Activated T-helper 9 cell treated with anti-CD3 and anti-CD28 coated beads, Interleukin-2, amount 50 U/mL, for 16 hours (primary cell): ENCODE measurements around the gene MNX1.

Source experiments
- DNase-seq: peaks from one replicate; pipeline ENCODE4 v3.0.0-alpha.2; 2020; ENCODE audit warnings: low read depth

MNX1 gene

DNA sequence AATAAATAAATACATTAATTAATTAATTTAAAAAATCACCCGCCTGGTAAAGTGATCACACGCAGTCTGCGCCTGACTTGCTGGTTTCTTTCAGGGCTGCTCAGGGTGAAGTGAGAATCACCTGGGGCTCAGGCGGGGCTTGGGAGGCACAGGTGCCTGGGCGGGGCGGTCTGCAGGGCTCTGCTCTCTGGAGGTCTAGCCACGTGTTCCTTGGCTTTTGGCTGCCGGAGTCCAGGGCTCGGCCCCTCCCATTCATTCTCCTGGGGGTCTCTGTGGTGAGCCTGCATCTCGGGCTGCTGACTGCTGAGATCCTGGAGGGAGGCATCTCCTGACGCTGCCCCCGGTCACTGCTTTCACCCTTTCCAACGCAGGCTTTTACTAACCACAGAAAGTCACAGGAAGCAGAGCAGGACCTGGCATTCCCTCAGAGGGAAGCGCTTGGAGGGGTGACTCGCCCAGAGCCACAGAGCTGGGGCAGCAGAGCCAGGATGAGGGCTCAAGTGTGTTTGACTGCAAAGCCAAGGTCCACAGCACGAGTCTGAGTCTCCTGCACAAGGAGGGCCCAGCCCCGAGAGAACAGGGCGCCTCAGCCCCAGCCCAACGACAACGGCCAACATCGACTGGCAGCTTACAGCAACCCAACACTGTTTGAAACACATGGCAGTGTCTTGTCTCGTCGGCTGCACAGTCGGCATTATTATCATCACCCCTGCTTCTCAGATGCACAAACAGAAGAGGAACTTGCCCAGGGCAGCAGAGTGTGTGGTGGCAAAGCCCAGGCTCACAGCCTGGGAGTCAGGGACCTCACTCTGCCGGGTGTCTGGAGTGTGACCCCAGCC is 22.4 kb upstream of the MNX1 start:
- DNase-seq = no peak

- DNase-seq = no peak
Observed at GRCh38 chr7:157032128-157032527, 21.7 kb upstream of the MNX1 start.

- DNase-seq = no peak
Observed at GRCh38 chr7:157028199-157028903, 17.9 kb upstream of the MNX1 start.

DNA sequence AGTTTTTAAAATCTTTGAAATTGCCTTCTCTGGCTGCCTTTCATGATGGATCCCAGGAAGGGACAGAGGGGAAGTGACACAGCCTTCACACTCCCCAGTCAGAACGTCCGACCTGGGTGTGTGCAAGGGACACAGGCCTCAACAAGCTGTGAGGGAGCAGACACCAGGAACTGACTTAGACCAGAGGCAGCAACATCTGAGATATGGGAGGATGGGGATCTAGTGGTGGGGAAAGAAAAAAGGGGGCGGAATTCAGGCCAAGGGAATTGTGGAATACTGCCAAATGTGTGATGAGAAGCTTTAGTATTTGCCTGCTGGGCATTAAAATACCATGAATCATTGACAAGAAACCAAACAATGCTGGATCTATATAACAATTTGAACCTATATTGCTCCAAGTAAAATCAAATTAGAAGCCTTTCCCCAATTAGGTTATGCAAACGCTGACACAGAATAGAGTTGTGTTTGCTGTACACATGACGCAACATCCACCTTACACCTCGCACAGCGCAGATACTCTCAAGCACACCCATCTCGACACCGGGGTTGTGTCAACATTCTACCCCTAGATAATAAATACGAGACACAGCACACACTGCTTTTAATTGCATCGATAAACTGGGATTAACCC is 17.2 kb upstream of the MNX1 start:
- DNase-seq = no peak

GRCh38 chr7:157024716-157025115 is 14.3 kb upstream of the MNX1 start:
- no peak for DNase-seq

DNA sequence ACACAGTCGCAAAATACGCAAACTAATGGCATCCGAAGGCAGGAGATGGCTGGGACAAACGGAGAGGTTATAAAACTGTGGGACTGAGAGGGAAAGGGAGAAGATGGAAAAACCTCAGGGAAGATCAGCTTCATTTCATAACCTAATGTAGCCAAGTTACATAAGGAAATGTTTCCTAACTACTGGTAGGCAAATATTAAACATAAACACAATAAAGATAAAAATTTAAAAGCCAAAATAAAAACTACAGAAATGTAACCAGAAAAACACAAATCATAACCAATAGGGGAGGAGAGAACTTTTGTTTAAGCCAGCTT is 13.1 kb upstream of the MNX1 start:
- DNase-seq = no peak

DNA sequence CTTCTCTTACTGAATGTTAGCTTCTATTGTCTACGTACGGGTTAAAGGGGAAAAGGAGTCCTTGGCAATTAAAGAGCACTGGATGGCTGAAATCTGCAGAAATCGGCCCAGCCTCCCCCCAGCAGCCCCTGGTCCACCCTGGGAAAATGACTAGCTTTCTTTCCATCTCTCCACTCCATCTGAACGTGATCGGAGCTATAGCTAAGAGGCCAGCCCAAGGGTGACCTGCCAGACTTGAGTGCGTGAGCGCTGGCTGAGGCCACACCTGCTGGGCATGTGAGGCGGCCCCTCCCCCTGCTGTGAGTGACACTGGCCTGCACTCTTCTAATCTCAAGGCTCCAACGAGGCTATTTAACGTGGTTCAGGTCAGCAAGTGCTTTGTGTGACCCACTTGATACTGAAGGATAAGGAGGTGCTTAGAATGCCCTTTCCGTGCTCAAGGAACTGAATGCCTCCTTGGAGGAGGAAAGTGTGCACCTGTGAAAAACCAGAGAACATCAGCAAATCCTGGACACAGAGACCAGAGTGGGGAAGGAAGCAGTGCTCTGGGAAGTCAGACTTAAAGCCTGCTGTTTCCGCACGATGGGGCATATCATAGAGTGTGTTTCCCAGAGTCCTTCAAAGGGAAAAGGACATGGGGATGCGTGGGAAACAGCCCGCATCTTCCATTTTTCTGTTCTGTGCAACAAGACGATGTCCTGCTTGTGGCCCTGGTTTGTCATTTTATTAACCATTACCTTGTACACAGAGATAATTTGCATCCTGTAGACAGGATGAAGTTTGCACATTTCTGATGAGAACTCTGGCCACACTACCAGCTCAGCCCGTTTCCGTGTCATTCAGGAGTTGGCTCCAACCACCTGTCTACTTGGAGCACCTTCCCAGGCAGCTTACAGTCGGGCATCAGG is 12.5 kb upstream of the MNX1 start:
- no peak for DNase-seq

- no peak for DNase-seq
Observed at GRCh38 chr7:157021871-157022680, 11.6 kb upstream of the MNX1 start.

DNA sequence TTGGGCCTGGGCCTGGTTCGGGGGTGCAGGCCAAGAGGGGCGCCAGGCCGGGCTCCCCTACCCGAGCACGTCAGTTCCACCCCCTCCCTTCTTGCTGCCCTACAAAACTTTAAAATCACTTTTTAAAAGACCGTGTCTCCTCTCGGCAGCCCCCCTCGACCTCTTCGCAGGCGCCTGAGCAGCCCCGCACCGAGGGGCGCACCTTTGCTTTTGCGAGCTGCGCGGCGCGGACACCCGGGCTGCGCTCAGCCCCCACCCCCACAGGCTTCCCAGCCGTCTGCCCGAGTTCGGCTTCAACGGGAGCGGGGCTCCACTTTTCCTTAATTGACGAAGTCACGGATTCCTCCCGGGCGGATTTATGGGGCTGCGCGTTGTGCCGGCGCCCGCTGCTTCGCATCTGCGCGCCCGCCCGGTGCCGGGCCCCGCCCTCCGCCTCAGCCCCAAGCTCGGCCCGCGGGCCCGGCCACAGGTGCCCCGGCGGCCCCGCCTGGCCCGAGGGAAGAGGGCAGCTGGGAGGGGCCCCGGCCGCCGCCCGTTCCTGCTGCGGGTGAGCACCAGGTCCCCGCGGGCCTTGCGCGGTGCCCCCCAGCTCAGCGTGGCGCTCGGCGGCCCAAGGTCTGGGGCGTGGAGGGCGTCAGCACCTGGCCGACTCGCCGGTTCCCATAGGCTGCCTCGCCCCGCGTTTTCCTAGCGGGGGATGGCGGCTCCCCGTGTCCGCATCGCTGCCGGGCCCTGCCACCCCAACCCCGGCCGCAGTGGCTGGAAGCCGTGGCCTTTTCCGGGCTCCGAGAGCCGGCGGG is 10.8 kb upstream of the MNX1 start:
- no peak for DNase-seq

GRCh38 chr7:157020514-157021070 is 10.1 kb upstream of the MNX1 start:
- no peak for DNase-seq

DNA sequence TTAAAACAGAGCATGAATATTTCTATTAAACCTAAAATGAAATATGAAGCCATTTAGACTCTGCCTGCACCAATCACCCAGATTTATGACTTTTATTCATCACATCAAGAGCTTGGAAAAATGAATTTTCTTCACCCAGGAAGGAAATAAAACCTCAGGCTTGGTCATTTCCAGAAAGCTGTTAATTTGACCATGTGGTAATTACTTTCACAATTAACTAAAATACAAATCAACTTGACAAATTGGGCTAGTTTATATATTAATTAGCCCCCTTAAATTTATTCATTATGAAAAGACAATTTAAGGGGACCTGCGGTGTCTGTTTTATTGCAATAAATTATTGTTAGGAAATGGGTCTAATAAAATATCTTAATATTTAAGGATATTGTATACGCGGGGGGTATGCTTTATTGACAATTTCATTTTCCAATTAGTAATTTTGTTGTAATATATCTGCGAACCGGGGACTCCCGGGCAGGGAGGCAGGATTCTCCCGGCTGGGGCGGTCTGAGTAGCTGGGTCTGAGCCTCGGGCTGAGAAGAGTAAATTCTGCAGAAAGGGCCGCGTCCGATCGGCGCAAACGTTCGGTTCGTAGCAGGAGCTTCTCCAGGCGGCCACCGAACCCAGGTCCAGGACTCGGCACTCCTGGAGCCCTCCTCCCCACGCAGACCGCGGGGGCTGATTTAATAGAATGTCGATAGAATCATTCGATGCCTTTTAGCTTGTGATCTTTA is 9.4 kb upstream of the MNX1 start:
- no peak for DNase-seq

DNA sequence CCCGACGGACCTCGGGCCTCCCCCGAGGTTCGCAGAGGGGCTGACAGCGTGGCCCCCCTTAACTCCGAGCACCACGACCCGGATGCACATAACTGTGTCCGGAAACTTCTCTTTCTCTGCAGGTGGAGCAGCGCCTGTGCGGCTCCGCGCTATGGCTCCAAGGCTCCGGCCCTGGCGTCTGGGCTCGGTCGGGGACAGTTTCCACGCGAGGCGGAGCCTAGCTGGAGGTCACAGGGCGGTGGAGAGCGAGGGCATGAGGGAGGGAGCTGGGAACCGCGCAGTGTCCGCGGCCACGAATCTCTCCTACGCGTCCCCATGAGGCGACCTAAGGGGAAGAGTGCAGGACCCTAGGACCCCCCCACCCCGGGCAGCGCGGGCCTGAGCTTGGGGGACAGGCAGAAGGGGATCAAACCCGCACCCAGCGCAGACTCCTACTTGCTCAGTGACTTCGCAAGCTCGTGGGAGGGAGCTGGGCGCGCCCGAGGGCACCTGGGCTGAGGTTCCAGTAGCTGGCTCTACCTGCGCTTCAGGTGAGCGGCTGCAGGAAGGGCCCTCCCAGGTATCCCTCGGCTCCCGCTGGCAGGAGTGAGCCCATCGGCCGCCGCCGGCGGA is 8.6 kb upstream of the MNX1 start:
- no peak for DNase-seq

DNA sequence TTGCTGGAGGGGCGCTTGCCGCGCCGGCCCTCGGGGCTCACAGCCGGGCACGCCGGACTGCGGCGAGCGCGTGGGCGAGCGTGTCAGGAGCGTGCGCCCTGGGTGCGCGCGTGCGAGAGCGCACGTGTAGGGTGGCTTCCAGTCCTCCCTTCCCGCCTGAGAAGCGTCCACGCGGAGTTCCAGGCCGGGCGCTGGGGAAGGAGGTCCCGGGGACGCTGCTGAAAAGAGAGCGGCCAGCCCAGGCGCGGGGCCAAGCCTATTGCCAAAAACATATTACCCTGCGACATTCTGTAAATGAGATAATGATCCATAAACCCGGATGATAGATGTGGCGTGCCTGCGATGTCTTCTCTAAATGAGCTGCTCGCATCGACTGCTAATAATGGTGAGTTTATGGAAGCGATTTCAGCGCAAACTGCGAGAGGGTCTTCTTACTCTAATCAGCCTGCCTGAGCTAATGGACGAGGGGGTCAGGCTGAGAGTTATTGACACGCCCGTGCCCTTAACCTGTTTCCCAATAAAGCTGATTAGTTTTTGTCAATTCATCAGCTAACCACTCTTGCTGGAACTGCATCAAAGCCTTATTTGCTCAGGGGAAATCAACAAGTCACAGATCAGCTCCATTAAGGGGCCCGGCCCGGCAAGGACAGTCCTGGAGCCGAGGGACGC is 8.0 kb upstream of the MNX1 start:
- no peak for DNase-seq

- no peak for DNase-seq
Observed at GRCh38 chr7:157017603-157018327, 7.3 kb upstream of the MNX1 start.

GRCh38 chr7:157017149-157017548 is 6.7 kb upstream of the MNX1 start:
- DNase-seq = no peak

DNA sequence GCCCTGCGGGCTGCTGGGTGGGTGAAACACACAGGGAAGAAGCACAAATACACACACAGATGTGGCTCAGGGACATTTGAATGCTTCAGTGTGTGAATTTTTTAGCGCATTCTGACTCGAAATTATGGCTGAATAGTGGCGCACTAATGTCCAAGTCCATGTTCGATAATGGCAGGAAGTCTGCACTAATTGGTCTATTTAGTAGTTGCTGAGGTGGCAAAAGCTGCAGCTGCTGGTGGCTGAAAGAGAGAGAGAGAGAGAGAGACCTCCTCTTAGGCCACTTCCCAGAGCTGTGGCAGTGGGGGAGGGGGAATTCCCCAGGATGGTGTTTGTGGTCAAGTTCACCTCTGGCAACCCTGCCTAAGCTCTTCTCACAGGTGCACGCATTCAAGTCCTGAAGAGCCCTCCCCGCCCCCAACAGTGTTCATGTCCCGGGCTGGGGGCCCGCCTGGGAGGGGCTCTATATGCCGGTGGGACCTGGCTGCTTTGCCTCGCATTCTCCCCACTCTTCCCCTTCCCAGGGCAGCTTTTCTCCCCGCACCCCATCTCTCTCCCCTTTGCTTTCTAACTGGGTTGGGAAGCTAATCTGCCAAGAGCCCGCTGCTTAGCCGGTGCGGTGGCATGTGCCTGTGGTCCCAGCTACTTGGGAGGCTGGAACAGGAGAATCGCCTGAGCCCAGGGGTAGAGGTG is 6.0 kb upstream of the MNX1 start:
- no peak for DNase-seq

GRCh38 chr7:157016024-157016351 is 5.5 kb upstream of the MNX1 start:
- DNase-seq = no peak
